GM12878 (cell line): ENCODE measurements around the gene PCK1. TPM values are rescaled to one million over a fixed set of nuclear protein-coding genes. Genes with fewer than 3 reads are reported as not detected.

Source experiments
- ATAC-seq: fragments of 200-7000 bp; cut with Tn5 transposase; 3 replicates; pipeline ENCODE4 v1.9.1; 2020; ENCODE audit warnings: mild to moderate bottlenecking, moderate library complexity
- BruUV-seq: library from RNA; stranded (reverse); fragments of 400-500 nt; replicated peaks from 2 replicates; lab custom pipeline; 2021; lab: Mats Ljungman, UMichigan
- CTCF ChIA-PET: fragments of 300-600 bp; sonication (Branson Sonifier 250); formaldehyde crosslinking; extraction: SDS; loops from one replicate; lab custom pipeline; 2021; ENCODE audit warnings: inconsistent platforms; lab: Yijun Ruan, JAX
- POLR2A ChIA-PET: fragments of 350-600 bp; formaldehyde crosslinking; extraction: SDS; loops from one replicate; lab custom pipeline; 2021; ENCODE audit warnings: inconsistent platforms; lab: Charles Lee
- RAD21 ChIA-PET: fragments of 300-600 bp; sonication (Branson Sonifier 250); formaldehyde crosslinking; loops from one replicate; lab custom pipeline; 2023; ENCODE audit warnings: antibody characterized with exemption; ENCODE audit not compliant: unreplicated experiment; lab: Charles Lee
- SMC1A ChIA-PET: fragments of 300-600 bp; sonication (Branson Sonifier 250); formaldehyde crosslinking; loops from one replicate; lab custom pipeline; 2023; ENCODE audit not compliant: unreplicated experiment, uncharacterized antibody; lab: Charles Lee
- DNase-seq: peaks from one replicate; pipeline ENCODE4 v3.0.0-alpha.2; 2011; ENCODE audit warnings: low read depth, low spot score
- FAIRE-seq: peaks from 3 replicates; lab custom pipeline; 2011; peaks lifted over from hg19 to GRCh38; lab: Jason Lieb, UNC
- H2AFZ ChIP-seq: 2 replicates; pipeline ENCODE4 v1.6.0; 2011; ENCODE audit warnings: low read depth, low read length, control low read depth; ENCODE audit not compliant: control insufficient read depth
- H3K27ac ChIP-seq: 2 replicates; pipeline ENCODE4 v1.5.1; 2011; ENCODE audit warnings: control low read depth; ENCODE audit not compliant: control insufficient read depth, insufficient read depth
- H3K27me3 ChIP-seq, 2 experiments: replicated peaks in 1 of 2; 2 replicates each; pipeline versions ENCODE4 v1.6.0 to v1.6.1; 2011; ENCODE audit warnings: low read length in 1 of 2; ENCODE audit not compliant: control insufficient read depth in 2 of 2, insufficient read depth in 2 of 2
- H3K36me3 ChIP-seq, 2 experiments: 2 replicates each; pipeline ENCODE4 v1.5.1; 2011; ENCODE audit warnings: low read length in 1 of 2; ENCODE audit not compliant: control insufficient read depth in 2 of 2, insufficient read depth in 2 of 2
- H3K4me1 ChIP-seq: 2 replicates; pipeline ENCODE4 v1.6.1; 2011; ENCODE audit warnings: mild to moderate bottlenecking, low read length, moderate library complexity, mixed read lengths; ENCODE audit not compliant: control insufficient read depth, insufficient read depth
- H3K4me2 ChIP-seq: 2 replicates; pipeline ENCODE4 v1.6.0; 2011; ENCODE audit warnings: control low read depth; ENCODE audit not compliant: control insufficient read depth, insufficient read depth
- H3K4me3 ChIP-seq: fragments of 200-600 bp; sonication (generic); 2 replicates; pipeline ENCODE4 v1.5.1; 2016
- H3K79me2 ChIP-seq: 2 replicates; pipeline ENCODE4 v1.6.0; 2011; ENCODE audit warnings: low read length; ENCODE audit not compliant: control insufficient read depth, insufficient read depth
- H3K9ac ChIP-seq: 2 replicates; pipeline ENCODE4 v1.8.0; 2011; ENCODE audit warnings: low read length, control low read depth, mixed read lengths; ENCODE audit not compliant: control insufficient read depth, insufficient read depth
- H3K9me3 ChIP-seq: replicated peaks from 3 replicates; pipeline ENCODE4 v1.5.1; 2011; ENCODE audit warnings: mild to moderate bottlenecking, low read length; ENCODE audit not compliant: control insufficient read depth, insufficient read depth
- H4K20me1 ChIP-seq: 2 replicates; pipeline ENCODE4 v1.6.0; 2011; ENCODE audit not compliant: control insufficient read depth, insufficient read depth
- CBFB ChIP-seq: IDR thresholded peaks from 2 replicates; pipeline ENCODE4 v1.6.1; 2016; ENCODE audit warnings: antibody characterized with exemption, low read depth
- CHD2 ChIP-seq: IDR thresholded peaks from 2 replicates; pipeline ENCODE4 v1.6.1; 2011; ENCODE audit warnings: low read depth, low read length, improper control_type of control experiment, borderline replicate concordance
- CUX1 ChIP-seq: IDR thresholded peaks from 2 replicates; pipeline ENCODE4 v1.6.1; 2012; ENCODE audit warnings: improper control_type of control experiment, low read depth, low read length; ENCODE audit not compliant: insufficient replicate concordance
- EGR1 ChIP-seq, 2 experiments: IDR thresholded peaks; 1 replicate in 1 of 2; 2 replicates in 1 of 2; pipeline ENCODE4 v1.6.1; 2011 to 2012; ENCODE audit warnings: low read depth in 2 of 2, low read length in 2 of 2, borderline replicate concordance in 1 of 2, mild to moderate bottlenecking in 1 of 2, moderate library complexity in 1 of 2
- ETV6 ChIP-seq, 2 experiments: fragments of 450-650 bp in 1 of 2; IDR thresholded peaks in 1 of 2; conservative IDR thresholded peaks in 1 of 2; 2 replicates each; pipeline ENCODE4 v1.6.1; 2014; ENCODE audit warnings: antibody characterized with exemption in 1 of 2, borderline replicate concordance in 1 of 2, low read depth in 1 of 2, mild to moderate bottlenecking in 1 of 2, moderate library complexity in 1 of 2
- HDAC6 ChIP-seq: fragments of 200-600 bp; sonication (generic); IDR thresholded peaks from one replicate; pipeline ENCODE4 v1.8.0; 2017; ENCODE audit warnings: antibody characterized with exemption; ENCODE audit not compliant: unreplicated experiment
- MAX ChIP-seq: IDR thresholded peaks from 2 replicates; pipeline ENCODE4 v1.6.1; 2012; ENCODE audit warnings: low read depth, low read length, improper control_type of control experiment
- RAD51 ChIP-seq: fragments of 450-650 bp; IDR thresholded peaks from 2 replicates; pipeline ENCODE4 v1.6.1; 2016; ENCODE audit warnings: moderate library complexity, mild to moderate bottlenecking, inconsistent platforms
- SIN3A ChIP-seq: IDR thresholded peaks from 2 replicates; pipeline ENCODE4 v1.6.1; 2012; ENCODE audit warnings: low read depth, low read length, improper control_type of control experiment
- TCF7 ChIP-seq: IDR thresholded peaks from 2 replicates; pipeline ENCODE4 v1.6.1; 2014; ENCODE audit warnings: antibody characterized with exemption, borderline replicate concordance
- ZBED1 ChIP-seq: IDR thresholded peaks from 2 replicates; pipeline ENCODE4 v1.6.1; 2016; ENCODE audit warnings: borderline replicate concordance
- ZBTB40 ChIP-seq: fragments of 450-650 bp; IDR thresholded peaks from 2 replicates; pipeline ENCODE4 v1.6.1; 2016; ENCODE audit warnings: mild to moderate bottlenecking, moderate library complexity, borderline replicate concordance
- WGBS: methylation state at CpG from one replicate; pipeline ENCODE4 v1.1.6; 2016; ENCODE audit warnings: low lambda C conversion rate; ENCODE audit not compliant: insufficient replicate concordance, insufficient coverage; ENCODE audit errors: missing lambda C conversion rate; 5-methylcytosine and 5-hydroxymethylcytosine counted together
- in situ Hi-C: fragments of 300-500 bp; cut with MboI; formaldehyde crosslinking; loops from 9 replicates; pipeline ENCODE4 v1.14.3; 2018; ENCODE audit warnings: mixed read lengths
- intact Hi-C: fragments of 100-400 bp; cut with micrococcal nuclease; formaldehyde crosslinking; loops from one replicate; pipeline ENCODE4 v1.14.2; 2022; ENCODE audit not compliant: unreplicated experiment
- polyA plus RNA-seq, 11 experiments: library from polyadenylated mRNA; depleted of rRNA in 4 of 11; unstranded in 6 of 11; stranded (reverse) in 5 of 11; fragments of >200 nt; fragmentation: Nextera tagmentation in 4 of 11; fragmentation: Illumina TruSeq in 1 of 11; extraction: Ambion mirVana in 4 of 11; extraction: Trizol in 1 of 11; gene quantifications; 1 replicate in 1 of 11; 2 replicates in 10 of 11; pipeline versions ENCODE4 v1.2.1 to v1.2.3, GENCODE V29; 2011 to 2016; ENCODE audit warnings: inconsistent platforms in 2 of 11, missing spikeins in 2 of 11, low read depth in 1 of 11
- total RNA-seq, 4 experiments: library from RNA; depleted of rRNA in 3 of 4; stranded (reverse); fragments of >200 nt in 3 of 4; fragmentation: Illumina TruSeq in 1 of 4; extraction: Trizol in 1 of 4; gene quantifications; 2 replicates each; pipeline versions ENCODE4 v1.2.1 to v1.2.3, GENCODE V29; 2013 to 2021

PCK1 gene
- total and polyA plus RNA-seq, 10 of the 15 experiments (the other 5 are each of a cell fraction or from before 2014, with no cell fraction given), result 0.02 to 0.33 (median 0.09) TPM; not detected in 5

GRCh38 chr20:57616143-57616951, 55.4 kb downstream of the PCK1 start:
- FAIRE-seq (no peak), ATAC-seq (no peak), DNase-seq (no peak)
- Histone ChIP-seq H4K20me1 (no peaks in the 10 kb centered on the region), H3K9ac (no peak overlapping the region), H3K79me2 (no peaks in the 10 kb centered on the region), H3K4me3 (no peak overlapping the region), H2AFZ (no peak overlapping the region), H3K9me3 (no peaks in the 10 kb centered on the region), H3K36me3 (no peaks in the 10 kb centered on the region; a peak in 1 of 4 replicates), H3K4me2 (no peak overlapping the region), H3K27me3 (peaks cover 0 to 2% of the 10 kb centered on the region in 2 experiments; a peak in 1 of 4 replicates), H3K4me1 (peaks cover 37% of the 10 kb centered on the region), H3K27ac (no peak overlapping the region)
- CTCF ChIA-PET, result no interaction called here
- 74% methylated on average over 19 of the region's 20 CpGs for WGBS
- in situ Hi-C loops, result loop anchor here (10.0 kb wide), 2 partner anchors 778 to 838 kb away; no protein-coding TSS in a partner anchor
- POLR2A ChIA-PET, result interaction anchor here (2.0 kb wide), 1 partner anchor 10 kb away, joined by 4 read pairs; no protein-coding TSS in a partner anchor
- no TSS peak for BruUV-seq
- intact Hi-C loops, result loop anchor here (5.0 kb wide), 1 partner anchor 219 kb away; no protein-coding TSS in a partner anchor
- SMC1A ChIA-PET, result interaction anchor here (1.2 kb wide), 1 partner anchor 11 kb away, joined by 4 read pairs; no protein-coding TSS in a partner anchor
- RAD21 ChIA-PET, result interaction anchor here (1.3 kb wide), 1 partner anchor 20 kb away, joined by 3 read pairs; no protein-coding TSS in a partner anchor
- no peak for TF ChIP-seq TCF7
- no peak for TF ChIP-seq HDAC6
- no peak for TF ChIP-seq CHD2
- no peak for TF ChIP-seq RAD51
- no peak for TF ChIP-seq MAX
- no peak for TF ChIP-seq SIN3A
- no peak for TF ChIP-seq ZBED1
- TF ChIP-seq CBFB, result no peak
- no peak for TF ChIP-seq ZBTB40
- no peak for TF ChIP-seq EGR1 (IDR thresholded peaks at IDR 0.05; ENCODE audit: borderline replicate concordance in 1 of 2, low read depth in 2 of 2, low read length in 2 of 2)
- no peak for TF ChIP-seq ETV6 (conservative IDR thresholded peaks at IDR 0.05 in 1 of 2, IDR thresholded peaks at IDR 0.05 in 1 of 2; ENCODE audit: borderline replicate concordance in 1 of 2, low read depth in 1 of 2)
- TF ChIP-seq CUX1, result no peak
